NCI-H2081 treated with DMSO at 0.1 percent for 48 hours (cell line): ENCODE measurements around the gene ERICH6.

Source experiments
- DNase-seq: peaks from one replicate; lab custom pipeline; 2025; lab: John Stamatoyannopoulos, UW

Gene ERICH6

GRCh38 chr3:150613709-150614480 lies 89.8 kb downstream of the ERICH6 start:
- DNase-seq: no peak

- no peak for DNase-seq
Observed at GRCh38 chr3:150613034-150613433, 90.7 kb downstream of the ERICH6 start.

- no peak for DNase-seq
Observed at GRCh38 chr3:150612494-150612893, 91.2 kb downstream of the ERICH6 start.

- no peak for DNase-seq
Observed at GRCh38 chr3:150611666-150612065, 92.1 kb downstream of the ERICH6 start.

- no peak for DNase-seq
Observed at GRCh38 chr3:150610785-150611184, 92.9 kb downstream of the ERICH6 start.

- no peak for DNase-seq
Observed at GRCh38 chr3:150609988-150610387, 93.7 kb downstream of the ERICH6 start.
